ENCODE data around the gene ZNF813.

DNA sequence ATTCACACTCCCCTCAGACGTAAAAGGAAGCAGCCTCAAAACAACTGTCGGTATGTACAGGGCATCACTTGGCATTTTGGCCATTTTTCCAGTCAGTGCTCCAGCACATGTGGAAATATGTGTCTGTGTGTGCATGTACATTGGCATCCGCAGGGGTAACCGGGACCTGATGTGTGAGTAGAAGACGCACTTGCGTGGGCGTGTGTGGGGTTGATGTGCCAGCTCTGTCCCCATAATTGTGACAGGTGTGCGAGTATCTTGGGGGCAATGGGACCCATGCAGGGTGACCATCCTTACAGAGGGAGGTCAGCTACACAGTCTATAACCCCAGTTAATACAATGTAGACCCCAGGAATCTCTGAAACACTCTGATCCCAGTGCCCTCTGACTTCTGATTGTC, 63.1 kb downstream of the ZNF813 start:
- TF ChIP-seq, protein P1, sequence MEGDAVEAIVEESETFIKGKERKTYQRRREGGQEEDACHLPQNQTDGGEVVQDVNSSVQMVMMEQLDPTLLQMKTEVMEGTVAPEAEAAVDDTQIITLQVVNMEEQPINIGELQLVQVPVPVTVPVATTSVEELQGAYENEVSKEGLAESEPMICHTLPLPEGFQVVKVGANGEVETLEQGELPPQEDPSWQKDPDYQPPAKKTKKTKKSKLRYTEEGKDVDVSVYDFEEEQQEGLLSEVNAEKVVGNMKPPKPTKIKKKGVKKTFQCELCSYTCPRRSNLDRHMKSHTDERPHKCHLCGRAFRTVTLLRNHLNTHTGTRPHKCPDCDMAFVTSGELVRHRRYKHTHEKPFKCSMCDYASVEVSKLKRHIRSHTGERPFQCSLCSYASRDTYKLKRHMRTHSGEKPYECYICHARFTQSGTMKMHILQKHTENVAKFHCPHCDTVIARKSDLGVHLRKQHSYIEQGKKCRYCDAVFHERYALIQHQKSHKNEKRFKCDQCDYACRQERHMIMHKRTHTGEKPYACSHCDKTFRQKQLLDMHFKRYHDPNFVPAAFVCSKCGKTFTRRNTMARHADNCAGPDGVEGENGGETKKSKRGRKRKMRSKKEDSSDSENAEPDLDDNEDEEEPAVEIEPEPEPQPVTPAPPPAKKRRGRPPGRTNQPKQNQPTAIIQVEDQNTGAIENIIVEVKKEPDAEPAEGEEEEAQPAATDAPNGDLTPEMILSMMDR (IDR thresholded peaks at IDR 0.05; ENCODE audit: poor library complexity), result no peak
- no peak for TF ChIP-seq EZH2phosphoT487 (IDR thresholded peaks at IDR 0.05; ENCODE audit: low read depth, severe bottlenecking, unreplicated experiment)
